Mesothelial cell of epicardium (in vitro differentiated cells): ENCODE data around the gene METAP2. TPM values are rescaled to one million over a fixed set of nuclear protein-coding genes. Genes with fewer than 3 reads are reported as not detected.

ENCODE experiments used
- DNase-seq, 2 experiments: peaks; one replicate each; pipeline ENCODE4 v3.0.0; 2021; ENCODE audit warnings: low spot score in 2 of 2; ENCODE audit not compliant: unreplicated experiment in 2 of 2
- H3K27ac Mint-ChIP-seq: 2 replicates; pipeline ENCODE4 v1.8.0; 2021; ENCODE audit warnings: mixed read lengths
- H3K27me3 Mint-ChIP-seq: 2 replicates; pipeline ENCODE4 v1.8.0; 2021; ENCODE audit warnings: low read depth, mixed read lengths
- H3K36me3 Mint-ChIP-seq: 2 replicates; pipeline ENCODE4 v1.8.0; 2021; ENCODE audit warnings: mixed read lengths
- H3K4me1 Mint-ChIP-seq: 2 replicates; pipeline ENCODE4 v1.8.0; 2021; ENCODE audit warnings: mixed read lengths
- H3K4me3 Mint-ChIP-seq: 2 replicates; pipeline ENCODE4 v1.8.0; 2021; ENCODE audit warnings: mild to moderate bottlenecking, moderate library complexity, mixed read lengths
- H3K9me3 Mint-ChIP-seq: 2 replicates; pipeline ENCODE4 v1.8.0; 2021; ENCODE audit warnings: mixed read lengths
- total RNA-seq: library from RNA; stranded (reverse); gene quantifications from 3 replicates; pipeline ENCODE4 v1.2.1, GENCODE V29; 2021
- TF ChIP-seq, protein P1 (sequence below): fragments of 200-600 bp; sonication (generic); IDR thresholded peaks from one replicate; pipeline ENCODE4 v1.5.0; 2021; ENCODE audit warnings: antibody characterized with exemption; ENCODE audit not compliant: unreplicated experiment

Gene METAP2
- total RNA-seq, result 78.9 to 92.2 TPM (median 91.1 TPM) in 3 replicates

DNA sequence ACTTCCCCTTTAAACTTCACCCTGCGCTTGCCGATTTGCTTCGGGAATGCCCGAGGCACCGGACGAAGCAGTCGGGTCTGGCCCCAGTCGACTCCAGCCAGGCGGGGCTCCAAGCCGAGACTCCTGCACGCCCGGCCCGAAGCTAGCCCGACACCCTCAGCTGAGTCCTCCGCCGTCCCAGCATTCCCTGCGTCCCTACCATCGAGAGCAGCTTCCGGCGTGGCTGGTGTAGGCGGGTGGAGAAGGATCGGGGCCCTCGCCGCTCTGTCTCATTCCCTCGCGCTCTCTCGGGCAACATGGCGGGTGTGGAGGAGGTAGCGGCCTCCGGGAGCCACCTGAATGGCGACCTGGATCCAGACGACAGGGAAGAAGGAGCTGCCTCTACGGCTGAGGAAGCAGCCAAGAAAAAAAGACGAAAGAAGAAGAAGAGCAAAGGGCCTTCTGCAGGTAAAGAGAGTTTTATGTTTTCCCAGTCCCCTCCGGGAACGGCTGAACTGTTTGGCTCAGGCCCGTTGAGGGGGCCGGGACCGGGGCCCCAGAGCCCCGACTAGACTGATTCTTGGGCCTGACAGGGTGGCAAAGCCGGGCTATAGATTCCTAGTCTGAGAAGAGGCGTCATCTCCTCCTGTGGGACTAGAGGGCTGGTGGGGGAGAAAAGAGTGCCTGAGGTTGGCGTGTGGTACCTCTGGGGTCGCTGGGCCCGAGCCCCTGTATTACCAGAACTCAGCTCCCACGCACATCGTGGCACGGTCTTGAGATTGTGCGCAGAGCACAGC is at the start of gene METAP2:
Gene METAP2 (plus strand): TSS at position 269 of the 776 bp plus-strand sequence. CDS start 28 bp downstream, at position 297.
- H3K4me1 Mint-ChIP-seq, result peaks cover 27% of the 10 kb centered on the region
- DNase-seq, result peak; percentile 81 to 90
- H3K4me3 Mint-ChIP-seq, result peak within 1 kb of the TSS; percentile 100
- TF ChIP-seq, protein P1, sequence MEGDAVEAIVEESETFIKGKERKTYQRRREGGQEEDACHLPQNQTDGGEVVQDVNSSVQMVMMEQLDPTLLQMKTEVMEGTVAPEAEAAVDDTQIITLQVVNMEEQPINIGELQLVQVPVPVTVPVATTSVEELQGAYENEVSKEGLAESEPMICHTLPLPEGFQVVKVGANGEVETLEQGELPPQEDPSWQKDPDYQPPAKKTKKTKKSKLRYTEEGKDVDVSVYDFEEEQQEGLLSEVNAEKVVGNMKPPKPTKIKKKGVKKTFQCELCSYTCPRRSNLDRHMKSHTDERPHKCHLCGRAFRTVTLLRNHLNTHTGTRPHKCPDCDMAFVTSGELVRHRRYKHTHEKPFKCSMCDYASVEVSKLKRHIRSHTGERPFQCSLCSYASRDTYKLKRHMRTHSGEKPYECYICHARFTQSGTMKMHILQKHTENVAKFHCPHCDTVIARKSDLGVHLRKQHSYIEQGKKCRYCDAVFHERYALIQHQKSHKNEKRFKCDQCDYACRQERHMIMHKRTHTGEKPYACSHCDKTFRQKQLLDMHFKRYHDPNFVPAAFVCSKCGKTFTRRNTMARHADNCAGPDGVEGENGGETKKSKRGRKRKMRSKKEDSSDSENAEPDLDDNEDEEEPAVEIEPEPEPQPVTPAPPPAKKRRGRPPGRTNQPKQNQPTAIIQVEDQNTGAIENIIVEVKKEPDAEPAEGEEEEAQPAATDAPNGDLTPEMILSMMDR, result no peak
- H3K9me3 Mint-ChIP-seq, result no peaks in the 10 kb centered on the region
- H3K36me3 Mint-ChIP-seq, result peaks cover 23% of the 10 kb centered on the region
- no peaks in the 10 kb centered on the region for H3K27me3 Mint-ChIP-seq
- H3K27ac Mint-ChIP-seq, result peak within 1 kb of the TSS; percentile 100

- H3K36me3 Mint-ChIP-seq, result peaks cover 3% of the 10 kb centered on the region
- H3K27ac Mint-ChIP-seq, result peak overlapping the region; percentile 51
- no peak for DNase-seq
- H3K9me3 Mint-ChIP-seq, result peaks cover 10% of the 10 kb centered on the region
- no peaks in the 10 kb centered on the region for H3K27me3 Mint-ChIP-seq
- peaks cover 18% of the 10 kb centered on the region for H3K4me1 Mint-ChIP-seq
- TF ChIP-seq, protein P1, result no peak
- H3K4me3 Mint-ChIP-seq, result no peak overlapping the region
Observed at GRCh38 chr12:95424271-95424994, 49.5 kb upstream of the METAP2 start.

- Mint-ChIP-seq H3K27ac (peak overlapping the region; percentile 68), H3K4me3 (no peak overlapping the region), H3K27me3 (peaks cover 2% of the 10 kb centered on the region)
Observed at GRCh38 chr12:95429172-95429510, 44.8 kb upstream of the METAP2 start.

GRCh38 chr12:95431120-95431519 is 42.8 kb upstream of the METAP2 start:
- Mint-ChIP-seq H3K27me3 (peaks cover 2% of the 10 kb centered on the region), H3K27ac (no peak overlapping the region), H3K9me3 (peaks cover under 1% of the 10 kb centered on the region), H3K4me3 (no peak overlapping the region), H3K4me1 (peaks cover 9% of the 10 kb centered on the region), H3K36me3 (no peaks in the 10 kb centered on the region)
- TF ChIP-seq, protein P1, result no peak
- no peak for DNase-seq

More at GRCh38 chr12:95429172-95429510, 44.8 kb upstream of the METAP2 start:
- TF ChIP-seq, protein P1, result no peak
- peaks cover 3% of the 10 kb centered on the region for H3K36me3 Mint-ChIP-seq
- DNase-seq, result no peak
- H3K4me1 Mint-ChIP-seq, result peaks cover 14% of the 10 kb centered on the region
- peaks cover 10% of the 10 kb centered on the region for H3K9me3 Mint-ChIP-seq

GRCh38 chr12:95435355-95435754 is 38.6 kb upstream of the METAP2 start:
- Mint-ChIP-seq H3K27me3 (peaks cover 2% of the 10 kb centered on the region), H3K9me3 (no peaks in the 10 kb centered on the region), H3K4me1 (no peaks in the 10 kb centered on the region), H3K27ac (no peak overlapping the region), H3K36me3 (no peaks in the 10 kb centered on the region), H3K4me3 (no peak overlapping the region)
- no peak for DNase-seq
- TF ChIP-seq, protein P1, result no peak
